Activated CD8-positive, alpha-beta memory T cell treated with anti-CD3 and anti-CD28 coated beads, Interleukin-2, amount 10 ng/mL, durations not matched to agents 7 days and 5 days (primary cell): ENCODE measurements around the gene PTCSC3. TPM values are rescaled to one million over a fixed set of nuclear protein-coding genes. Genes with fewer than 3 reads are reported as not detected.

Experiments used
- ATAC-seq: fragments of 150-1000 bp; cut with Tn5 transposase; one replicate; pipeline ENCODE4 v1.10.0; 2021; ENCODE audit warnings: moderate library complexity
- CTCF ChIA-PET: fragments of 350-600 bp; sonication (Branson Sonifier 250); formaldehyde crosslinking; loops from one replicate; lab custom pipeline; 2021; ENCODE audit warnings: antibody characterized with exemption; lab: Charles Lee
- DNase-seq: peaks from one replicate; pipeline ENCODE4 v3.0.0-alpha.2; 2020
- H3K27ac Mint-ChIP-seq: one replicate; pipeline ENCODE4 v1.8.0; 2021; ENCODE audit warnings: mild to moderate bottlenecking, mixed read lengths
- H3K27me3 Mint-ChIP-seq: one replicate; pipeline ENCODE4 v1.8.0; 2021; ENCODE audit warnings: mixed read lengths
- H3K36me3 Mint-ChIP-seq: one replicate; pipeline ENCODE4 v1.8.0; 2021; ENCODE audit warnings: mild to moderate bottlenecking, mixed read lengths
- H3K4me1 Mint-ChIP-seq: one replicate; pipeline ENCODE4 v1.8.0; 2021; ENCODE audit warnings: mixed read lengths
- H3K4me3 Mint-ChIP-seq: one replicate; pipeline ENCODE4 v1.8.0; 2021; ENCODE audit warnings: mild to moderate bottlenecking, moderate library complexity, mixed read lengths
- H3K9me3 Mint-ChIP-seq: one replicate; pipeline ENCODE4 v1.8.0; 2022; ENCODE audit warnings: low read depth, mixed read lengths
- total RNA-seq, 2 experiments: library from RNA; stranded (reverse); gene quantifications; one replicate each; pipeline ENCODE4 v1.2.3, GENCODE V29; 2021

PTCSC3 gene
- not detected for total RNA-seq

GRCh38 chr14:36176524-36176923 lies at the start of gene PTCSC3:
Gene PTCSC3, minus strand, starts transcription at chr14:36176722.
- H3K27me3 Mint-ChIP-seq = peaks cover 16% of the 10 kb centered on the region
- no peak within 1 kb of the TSS for H3K4me3 Mint-ChIP-seq
- no peak within 1 kb of the TSS for H3K27ac Mint-ChIP-seq
- ATAC-seq = no peak
- CTCF ChIA-PET = no interaction called here
- DNase-seq = no peak
- H3K36me3 Mint-ChIP-seq = no peaks in the 10 kb centered on the region
- H3K4me1 Mint-ChIP-seq = no peaks in the 10 kb centered on the region
- H3K9me3 Mint-ChIP-seq = no peaks in the 10 kb centered on the region

- CTCF ChIA-PET = no interaction called here
- ATAC-seq = no peak
- Mint-ChIP-seq H3K27ac (no peak overlapping the region), H3K4me1 (no peaks in the 10 kb centered on the region), H3K4me3 (no peak overlapping the region), H3K27me3 (peaks cover 5% of the 10 kb centered on the region), H3K36me3 (no peaks in the 10 kb centered on the region), H3K9me3 (no peaks in the 10 kb centered on the region)
- no peak for DNase-seq
Measured at GRCh38 chr14:36226164-36226563, 49.6 kb upstream of the PTCSC3 start.

GRCh38 chr14:36224176-36224575 lies 47.7 kb upstream of the PTCSC3 start:
- Mint-ChIP-seq H3K4me3 (no peak overlapping the region), H3K36me3 (no peaks in the 10 kb centered on the region), H3K4me1 (no peaks in the 10 kb centered on the region), H3K9me3 (no peaks in the 10 kb centered on the region), H3K27me3 (peaks cover 2% of the 10 kb centered on the region), H3K27ac (no peak overlapping the region)
- DNase-seq (no peak), ATAC-seq (no peak)
- CTCF ChIA-PET = no interaction called here

DNA sequence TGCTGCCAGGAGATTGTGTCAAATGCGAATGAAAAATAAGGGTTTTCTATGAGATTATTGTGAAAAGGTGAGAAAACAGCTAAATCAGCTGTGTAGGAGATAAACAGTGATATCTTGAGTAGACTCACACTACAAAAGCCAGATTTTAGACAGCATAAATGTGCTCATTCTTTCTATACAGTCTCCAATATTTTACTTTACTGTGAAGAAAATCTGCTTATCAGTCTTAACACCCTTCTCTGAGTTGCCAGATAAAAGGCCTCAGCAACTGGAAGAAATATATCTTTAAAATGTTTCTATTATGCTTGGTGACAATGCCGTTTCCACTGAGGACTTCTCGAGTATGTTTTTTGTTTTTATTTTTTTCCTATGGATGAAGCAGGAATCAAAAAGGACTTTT lies 47.0 kb upstream of the PTCSC3 start:
- DNase-seq (no peak), ATAC-seq (no peak)
- H3K4me3 Mint-ChIP-seq = no peak overlapping the region
- H3K27ac Mint-ChIP-seq = no peak overlapping the region
- no peaks in the 10 kb centered on the region for H3K4me1 Mint-ChIP-seq
- CTCF ChIA-PET = no interaction called here
- no peaks in the 10 kb centered on the region for H3K36me3 Mint-ChIP-seq
- peaks cover 2% of the 10 kb centered on the region for H3K27me3 Mint-ChIP-seq
- H3K9me3 Mint-ChIP-seq = no peaks in the 10 kb centered on the region

GRCh38 chr14:36222952-36223468 lies 46.5 kb upstream of the PTCSC3 start:
- peaks cover 2% of the 10 kb centered on the region for H3K27me3 Mint-ChIP-seq
- no peaks in the 10 kb centered on the region for H3K4me1 Mint-ChIP-seq
- no peaks in the 10 kb centered on the region for H3K36me3 Mint-ChIP-seq
- ATAC-seq (no peak), DNase-seq (no peak)
- H3K4me3 Mint-ChIP-seq = no peak overlapping the region
- CTCF ChIA-PET = no interaction called here
- no peak overlapping the region for H3K27ac Mint-ChIP-seq
- no peaks in the 10 kb centered on the region for H3K9me3 Mint-ChIP-seq

DNA sequence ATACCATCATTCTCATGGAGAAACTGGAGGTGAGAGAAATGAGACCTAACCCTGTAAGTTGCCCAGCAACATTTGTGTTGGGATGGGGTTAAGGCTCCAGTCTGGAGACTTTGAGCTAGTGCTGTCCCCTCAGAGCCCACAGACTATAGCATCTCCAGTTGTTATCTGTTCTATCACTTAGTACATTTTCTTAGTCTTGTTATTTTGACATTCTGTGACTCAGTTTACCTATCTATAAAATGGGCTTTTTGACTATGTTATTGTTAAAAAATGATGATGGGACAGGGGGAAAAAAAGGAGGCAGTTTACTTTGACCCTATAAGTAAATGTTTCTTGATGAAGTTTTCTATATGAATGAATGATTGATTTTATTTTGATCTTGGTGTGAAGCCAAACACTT lies 45.8 kb upstream of the PTCSC3 start:
- no peak for ATAC-seq
- CTCF ChIA-PET = no interaction called here
- H3K4me3 Mint-ChIP-seq = no peak overlapping the region
- no peaks in the 10 kb centered on the region for H3K36me3 Mint-ChIP-seq
- no peaks in the 10 kb centered on the region for H3K4me1 Mint-ChIP-seq
- peaks cover 6% of the 10 kb centered on the region for H3K27me3 Mint-ChIP-seq
- no peaks in the 10 kb centered on the region for H3K9me3 Mint-ChIP-seq
- no peak overlapping the region for H3K27ac Mint-ChIP-seq
- no peak for DNase-seq

- CTCF ChIA-PET = no interaction called here
- no peaks in the 10 kb centered on the region for H3K36me3 Mint-ChIP-seq
- no peak for DNase-seq
- no peak for ATAC-seq
- no peaks in the 10 kb centered on the region for H3K4me1 Mint-ChIP-seq
- no peak overlapping the region for H3K27ac Mint-ChIP-seq
- H3K4me3 Mint-ChIP-seq = no peak overlapping the region
- no peaks in the 10 kb centered on the region for H3K9me3 Mint-ChIP-seq
- H3K27me3 Mint-ChIP-seq = peaks cover 13% of the 10 kb centered on the region
Measured at GRCh38 chr14:36221112-36221511, 44.6 kb upstream of the PTCSC3 start.

DNA sequence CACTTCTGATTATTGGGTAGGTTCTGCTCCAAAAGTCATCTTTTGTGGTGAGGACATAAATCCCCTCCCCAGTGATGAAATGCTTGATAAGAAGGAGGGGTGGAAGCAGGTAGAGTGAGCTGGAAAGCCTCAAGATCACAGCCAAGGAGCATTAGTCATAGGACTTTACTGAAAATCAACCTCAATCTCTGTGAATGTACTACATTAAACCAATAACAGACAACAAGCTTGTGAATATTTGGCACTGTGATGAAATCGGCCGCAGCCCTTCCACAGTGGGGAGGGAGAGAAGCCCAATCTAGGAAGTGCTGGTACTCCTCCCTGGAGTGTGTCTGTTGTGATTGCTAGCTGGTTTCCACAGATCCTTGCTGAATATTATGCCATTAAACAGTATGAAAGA lies 41.2 kb upstream of the PTCSC3 start:
- Mint-ChIP-seq H3K4me1 (no peaks in the 10 kb centered on the region), H3K9me3 (no peaks in the 10 kb centered on the region), H3K27me3 (peaks cover 16% of the 10 kb centered on the region), H3K36me3 (no peaks in the 10 kb centered on the region), H3K4me3 (no peak overlapping the region), H3K27ac (no peak overlapping the region)
- CTCF ChIA-PET = no interaction called here
- DNase-seq (no peak), ATAC-seq (no peak)

DNA sequence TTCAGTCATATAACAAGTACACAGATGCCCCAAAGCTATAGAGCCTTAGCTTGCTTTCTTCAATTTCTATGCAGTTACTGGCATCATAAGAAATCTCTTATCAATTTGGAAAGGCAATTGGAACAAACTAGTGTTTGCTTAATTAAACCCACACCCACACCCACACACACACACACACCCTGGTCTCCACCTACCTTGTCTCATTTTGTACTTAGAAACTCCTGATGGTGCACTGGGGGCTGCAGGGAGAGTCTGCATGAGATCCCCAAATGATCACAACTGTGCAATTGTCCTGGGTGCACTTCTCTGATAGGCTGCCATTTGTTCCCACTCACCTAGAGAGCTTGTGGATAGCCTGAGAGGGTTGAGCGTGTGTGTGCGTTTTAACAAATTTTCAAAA lies 40.5 kb upstream of the PTCSC3 start:
- peaks cover 16% of the 10 kb centered on the region for H3K27me3 Mint-ChIP-seq
- no peak overlapping the region for H3K4me3 Mint-ChIP-seq
- DNase-seq (no peak), ATAC-seq (no peak)
- H3K27ac Mint-ChIP-seq = no peak overlapping the region
- no peaks in the 10 kb centered on the region for H3K36me3 Mint-ChIP-seq
- H3K4me1 Mint-ChIP-seq = no peaks in the 10 kb centered on the region
- no peaks in the 10 kb centered on the region for H3K9me3 Mint-ChIP-seq
- CTCF ChIA-PET = no interaction called here

DNA sequence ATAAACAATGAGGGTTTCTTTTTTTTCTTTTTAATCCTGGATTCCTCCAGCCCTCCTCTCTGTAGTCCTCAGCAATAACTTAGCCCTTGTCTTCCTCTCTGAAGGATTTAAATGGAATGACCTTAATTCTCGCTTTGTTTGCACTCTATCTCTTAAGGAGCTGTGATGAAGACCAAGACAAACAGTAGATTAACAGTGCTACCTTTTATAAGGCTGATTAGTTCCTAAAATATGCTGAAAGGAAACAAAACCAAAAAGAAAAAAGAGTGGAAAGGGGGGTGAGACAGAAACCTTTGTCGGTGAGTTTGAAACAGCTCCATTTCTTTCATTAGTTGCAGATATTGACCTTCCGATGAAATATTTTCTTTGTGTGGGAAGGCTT lies 38.7 kb upstream of the PTCSC3 start:
- Mint-ChIP-seq H3K9me3 (no peaks in the 10 kb centered on the region), H3K27ac (no peak overlapping the region), H3K36me3 (no peaks in the 10 kb centered on the region), H3K4me1 (no peaks in the 10 kb centered on the region), H3K27me3 (peaks cover 13% of the 10 kb centered on the region), H3K4me3 (no peak overlapping the region)
- CTCF ChIA-PET = no interaction called here
- ATAC-seq (no peak), DNase-seq (no peak)

DNA sequence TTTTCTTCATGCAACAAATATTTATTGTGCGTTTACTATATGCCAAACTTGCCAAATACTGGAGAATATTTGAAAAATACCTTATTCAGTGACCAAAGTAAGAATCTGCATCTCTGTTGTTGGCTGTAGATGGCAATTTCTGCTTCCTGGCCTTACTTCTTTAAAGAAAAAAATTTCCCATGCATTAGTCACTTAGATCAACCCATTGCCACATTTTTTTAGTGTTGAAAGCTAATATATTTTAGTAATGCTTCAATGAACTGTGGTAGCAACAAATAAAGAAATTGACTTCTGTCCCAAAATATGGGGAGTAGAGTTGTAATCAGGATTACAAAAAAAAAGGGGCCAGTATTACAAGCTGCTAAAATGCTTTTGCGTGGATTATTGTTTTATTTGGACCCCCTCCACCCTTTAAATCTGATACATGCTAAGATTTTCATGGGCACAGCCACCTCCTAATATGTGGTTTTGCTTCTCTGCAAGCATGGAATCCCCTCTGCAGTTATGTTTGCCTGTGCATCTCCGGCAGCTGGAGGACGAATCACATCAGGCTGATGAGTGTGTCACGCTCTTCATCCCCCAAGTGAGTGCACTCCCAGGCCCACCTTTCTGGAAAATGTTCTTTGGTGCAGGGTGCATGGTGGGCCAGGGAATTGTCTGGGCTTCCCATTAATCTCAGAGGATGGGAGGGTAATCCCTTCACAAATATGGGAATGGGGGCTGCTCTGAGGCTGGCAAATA lies 38.1 kb upstream of the PTCSC3 start:
- H3K9me3 Mint-ChIP-seq = no peaks in the 10 kb centered on the region
- no peak for ATAC-seq
- CTCF ChIA-PET = no interaction called here

DNA sequence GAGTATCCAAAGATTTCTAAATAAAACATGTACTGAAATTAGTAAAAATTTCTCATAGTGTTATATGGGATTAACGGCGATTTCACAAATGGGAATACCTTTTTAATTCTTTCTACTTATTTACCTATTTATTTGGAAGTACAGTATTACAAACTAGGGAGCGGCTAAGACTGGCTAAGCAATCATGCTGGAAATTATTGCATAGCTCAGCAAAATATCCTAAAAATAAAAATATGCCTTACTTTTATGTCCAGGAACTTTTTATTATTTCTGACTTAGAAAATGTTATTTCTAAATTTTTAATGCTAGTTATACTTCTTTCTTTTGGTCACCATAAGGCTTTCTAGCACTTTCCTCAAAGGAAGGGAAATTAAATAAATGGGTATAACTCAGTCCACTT lies 36.5 kb upstream of the PTCSC3 start:
- Mint-ChIP-seq H3K27ac (no peak overlapping the region), H3K4me1 (no peaks in the 10 kb centered on the region), H3K27me3 (peaks cover 13% of the 10 kb centered on the region), H3K36me3 (no peaks in the 10 kb centered on the region), H3K9me3 (no peaks in the 10 kb centered on the region), H3K4me3 (no peak overlapping the region)
- DNase-seq = no peak
- CTCF ChIA-PET = no interaction called here
- ATAC-seq = no peak

More for the DNA sequence above, 38.1 kb upstream of the PTCSC3 start:
- Mint-ChIP-seq H3K36me3 (no peaks in the 10 kb centered on the region), H3K27me3 (peaks cover 13% of the 10 kb centered on the region), H3K4me1 (no peaks in the 10 kb centered on the region), H3K4me3 (no peak overlapping the region), H3K27ac (no peak overlapping the region)
- DNase-seq = no peak

GRCh38 chr14:36212577-36212976 lies 36.1 kb upstream of the PTCSC3 start:
- Mint-ChIP-seq H3K27me3 (peaks cover 12% of the 10 kb centered on the region), H3K9me3 (no peaks in the 10 kb centered on the region), H3K4me1 (no peaks in the 10 kb centered on the region), H3K4me3 (no peak overlapping the region), H3K36me3 (no peaks in the 10 kb centered on the region), H3K27ac (no peak overlapping the region)
- DNase-seq = no peak
- ATAC-seq = no peak
- CTCF ChIA-PET = no interaction called here

DNA sequence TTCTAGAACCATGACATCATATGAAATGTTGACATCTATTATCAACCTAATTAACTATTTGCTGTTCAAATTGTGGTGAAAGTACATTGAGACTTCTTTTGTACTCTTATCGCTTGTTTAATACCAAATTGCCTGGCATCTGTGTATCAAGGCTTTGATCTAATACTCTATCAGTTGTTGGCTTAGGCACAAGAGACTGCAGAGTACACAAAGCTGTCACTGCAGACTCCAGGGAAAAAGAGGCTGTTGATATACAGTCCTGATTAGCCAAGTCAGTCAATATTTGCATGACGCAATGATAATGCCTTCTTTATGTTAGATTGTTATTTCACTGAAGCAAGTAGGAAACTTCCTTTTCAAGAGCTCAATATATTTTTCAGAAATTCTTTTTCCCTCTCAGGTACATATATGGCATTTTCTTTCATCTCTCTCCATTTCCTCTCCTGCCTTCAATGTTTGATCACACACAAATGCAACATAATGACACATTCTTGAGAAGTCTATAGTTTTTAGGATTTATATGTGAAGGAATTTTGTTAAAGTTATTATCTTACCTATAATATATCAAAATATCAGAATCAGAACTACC lies 32.3 kb upstream of the PTCSC3 start:
- Mint-ChIP-seq H3K36me3 (no peaks in the 10 kb centered on the region), H3K9me3 (no peaks in the 10 kb centered on the region), H3K4me1 (no peaks in the 10 kb centered on the region), H3K4me3 (no peak overlapping the region), H3K27ac (no peak overlapping the region), H3K27me3 (peaks cover 3% of the 10 kb centered on the region)
- no peak for ATAC-seq
- no peak for DNase-seq
- CTCF ChIA-PET = no interaction called here
